Measurements from ENCODE around the gene FGF5.
"Not testable (repeated sequence)": the region's sequence is repeated elsewhere in the genome, so short reads cannot be mapped to it uniquely, and the experiment has no call there.

The FGF5 gene

GRCh38 chr4:80286451-80286850, 20.0 kb downstream of the FGF5 start:
- Histone ChIP-seq H3K27ac (no peak overlapping the region), H3K4me3 (no peak overlapping the region), H3K27me3 (no peaks in the 10 kb centered on the region), H3K4me2 (no peak overlapping the region), H4K20me1 (no peaks in the 10 kb centered on the region), H3K4me1 (no peaks in the 10 kb centered on the region), H3K36me3 (no peaks in the 10 kb centered on the region), H3K9ac (no peak overlapping the region), H3K9me3 (no peaks in the 10 kb centered on the region)
- TF ChIP-seq Cebpa-rat (IDR thresholded peaks at IDR 0.05) = no peak

- H3K4me3 ChIP-seq, H3K4me1 ChIP-seq, H3K27ac ChIP-seq, H3K9me3 ChIP-seq, H3K4me2 ChIP-seq, H3K36me3 ChIP-seq, H3K27me3 ChIP-seq, H4K20me1 ChIP-seq, H3K9ac ChIP-seq: not testable (repeated sequence)
Measured at GRCh38 chr4:80290665-80291064, 24.2 kb downstream of the FGF5 start.

DNA sequence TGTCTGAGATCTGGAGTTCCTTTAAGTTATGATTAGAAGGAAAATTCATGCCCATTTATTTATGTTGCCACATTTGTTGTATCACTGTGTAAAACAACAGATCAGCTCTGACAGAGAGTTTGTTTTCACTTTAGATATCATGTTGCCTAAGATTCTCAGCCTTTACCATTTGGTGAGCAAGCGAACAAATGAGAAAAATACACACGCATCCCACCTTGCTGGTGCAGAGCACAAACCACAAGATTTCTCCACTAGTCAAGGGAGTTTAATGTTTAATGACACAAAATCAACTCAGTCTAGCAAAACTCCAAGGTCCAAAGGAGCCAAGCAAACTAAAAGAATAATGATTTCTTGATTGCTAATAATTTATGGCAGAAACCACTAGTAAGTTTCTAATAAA, 27.7 kb downstream of the FGF5 start:
- H3K27ac ChIP-seq = no peak overlapping the region
- no peak overlapping the region for H3K4me2 ChIP-seq
- no peaks in the 10 kb centered on the region for H3K36me3 ChIP-seq
- no peak overlapping the region for H3K4me3 ChIP-seq
- H3K4me1 ChIP-seq = no peaks in the 10 kb centered on the region
- H3K27me3 ChIP-seq = no peaks in the 10 kb centered on the region
- no peak for TF ChIP-seq Cebpa-rat (IDR thresholded peaks at IDR 0.05)
- no peaks in the 10 kb centered on the region for H4K20me1 ChIP-seq
- no peaks in the 10 kb centered on the region for H3K9me3 ChIP-seq
- no peak overlapping the region for H3K9ac ChIP-seq

DNA sequence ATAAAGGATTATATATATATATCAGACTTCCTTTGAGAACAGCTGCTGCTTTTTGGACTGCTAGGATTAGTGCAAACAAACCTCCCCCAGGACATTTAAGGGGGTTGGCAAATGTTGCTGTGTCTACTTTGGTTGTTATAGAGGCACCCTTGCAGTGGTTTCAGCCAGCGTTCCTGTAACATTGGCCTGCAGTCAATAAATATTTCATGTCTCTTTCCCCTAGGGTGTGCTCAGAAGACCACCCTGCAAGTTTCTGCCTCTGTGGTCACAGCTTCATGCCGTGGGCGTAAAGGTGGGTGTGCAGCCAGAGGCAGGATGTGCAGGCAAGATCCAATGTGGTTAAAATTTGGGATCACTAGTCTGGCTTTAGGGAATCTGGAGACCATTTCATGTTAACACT, 28.9 kb downstream of the FGF5 start:
- TF ChIP-seq Cebpa-rat (IDR thresholded peaks at IDR 0.05) = no peak
- Histone ChIP-seq H3K9ac (no peak overlapping the region), H3K4me1 (no peaks in the 10 kb centered on the region), H3K4me3 (no peak overlapping the region), H3K27ac (no peak overlapping the region), H3K36me3 (no peaks in the 10 kb centered on the region), H3K27me3 (no peaks in the 10 kb centered on the region), H3K4me2 (no peak overlapping the region), H3K9me3 (no peaks in the 10 kb centered on the region), H4K20me1 (no peaks in the 10 kb centered on the region)

DNA sequence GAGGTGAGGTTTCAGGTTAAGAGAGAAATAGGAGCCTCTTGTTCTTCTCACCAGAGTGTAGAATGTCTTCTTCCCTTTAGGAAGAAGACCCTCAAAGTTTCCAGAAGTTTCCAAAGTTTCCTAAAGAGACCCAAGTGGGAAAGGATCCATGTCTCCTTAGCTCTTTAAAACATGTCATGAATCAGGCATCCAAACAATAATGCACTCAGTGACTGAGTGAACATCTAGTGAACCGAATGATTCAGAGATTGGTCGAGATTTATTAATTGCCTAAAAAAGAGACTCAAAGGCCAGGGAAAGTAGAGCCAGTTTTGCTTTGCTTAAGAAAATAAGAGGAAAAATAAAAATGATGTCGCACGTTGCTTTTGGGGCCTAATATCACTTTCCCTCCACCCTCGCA, 29.4 kb downstream of the FGF5 start:
- H3K4me3 ChIP-seq = no peak overlapping the region
- TF ChIP-seq Cebpa-rat (IDR thresholded peaks at IDR 0.05) = no peak

DNA sequence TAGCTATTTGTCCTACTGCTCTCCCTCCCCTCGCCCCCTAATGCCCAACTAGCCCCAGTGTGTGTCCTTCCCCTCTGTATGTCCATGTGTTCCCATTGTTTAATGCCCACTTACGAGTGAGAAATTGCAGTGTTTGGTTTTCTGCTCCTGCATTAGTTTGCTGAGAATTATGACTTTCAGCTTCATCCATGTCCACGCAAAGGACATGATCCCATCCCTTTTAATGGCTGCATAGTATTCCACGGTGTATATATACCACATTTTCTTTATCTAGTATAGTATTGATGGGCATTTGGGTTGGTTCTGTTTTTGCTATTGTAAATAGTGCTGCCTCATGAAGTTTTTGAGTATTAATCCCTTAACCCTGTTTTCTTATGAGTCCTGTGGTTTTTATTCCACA, 35.4 kb downstream of the FGF5 start:
- no peak overlapping the region for H3K27ac ChIP-seq
- no peak overlapping the region for H3K9ac ChIP-seq
- no peak overlapping the region for H3K4me3 ChIP-seq
- no peak overlapping the region for H3K4me2 ChIP-seq
- H3K4me1 ChIP-seq = no peaks in the 10 kb centered on the region
- no peaks in the 10 kb centered on the region for H4K20me1 ChIP-seq
- H3K27me3 ChIP-seq = no peaks in the 10 kb centered on the region
- H3K9me3 ChIP-seq = no peaks in the 10 kb centered on the region
- TF ChIP-seq Cebpa-rat (IDR thresholded peaks at IDR 0.05) = no peak
- no peaks in the 10 kb centered on the region for H3K36me3 ChIP-seq

More for the DNA sequence above, 29.4 kb downstream of the FGF5 start:
- no peaks in the 10 kb centered on the region for H3K9me3 ChIP-seq
- no peaks in the 10 kb centered on the region for H3K27me3 ChIP-seq
- H3K9ac ChIP-seq = no peak overlapping the region
- no peaks in the 10 kb centered on the region for H3K4me1 ChIP-seq
- no peaks in the 10 kb centered on the region for H3K36me3 ChIP-seq
- no peak overlapping the region for H3K4me2 ChIP-seq
- no peaks in the 10 kb centered on the region for H4K20me1 ChIP-seq
- no peak overlapping the region for H3K27ac ChIP-seq

GRCh38 chr4:80302616-80303223, 36.3 kb downstream of the FGF5 start:
- TF ChIP-seq Cebpa-rat (IDR thresholded peaks at IDR 0.05) = no peak
- no peaks in the 10 kb centered on the region for H4K20me1 ChIP-seq
- no peak overlapping the region for H3K4me3 ChIP-seq

DNA sequence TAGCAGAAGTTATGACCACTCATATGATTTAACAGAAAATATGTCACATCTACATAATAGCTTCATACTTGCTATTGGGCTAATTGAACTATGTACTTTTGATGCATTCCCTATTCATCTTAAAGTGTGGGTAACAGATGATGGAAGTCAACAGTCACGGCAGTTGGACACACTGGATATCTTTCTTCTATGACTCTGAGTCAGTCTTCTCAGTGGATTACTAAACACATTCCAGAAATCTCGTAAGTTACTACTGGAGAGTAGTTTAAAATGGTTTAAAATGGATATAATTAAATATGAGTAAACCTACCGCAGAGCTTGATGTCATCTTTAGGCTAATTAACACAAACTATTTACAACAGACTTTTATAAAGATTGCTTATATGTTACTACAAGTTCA, 39.0 kb downstream of the FGF5 start:
- H3K4me1 ChIP-seq = no peaks in the 10 kb centered on the region
- no peaks in the 10 kb centered on the region for H4K20me1 ChIP-seq
- no peak overlapping the region for H3K4me2 ChIP-seq
- no peaks in the 10 kb centered on the region for H3K27me3 ChIP-seq
- no peak overlapping the region for H3K27ac ChIP-seq
- no peak overlapping the region for H3K4me3 ChIP-seq
- no peak for TF ChIP-seq Cebpa-rat (IDR thresholded peaks at IDR 0.05)
- H3K36me3 ChIP-seq = no peaks in the 10 kb centered on the region
- H3K9me3 ChIP-seq = no peaks in the 10 kb centered on the region
- H3K9ac ChIP-seq = no peak overlapping the region

More at GRCh38 chr4:80302616-80303223, 36.3 kb downstream of the FGF5 start:
- H3K9ac ChIP-seq = no peak overlapping the region
- no peaks in the 10 kb centered on the region for H3K9me3 ChIP-seq
- no peak overlapping the region for H3K27ac ChIP-seq
- H3K27me3 ChIP-seq = no peaks in the 10 kb centered on the region
- H3K4me1 ChIP-seq = no peaks in the 10 kb centered on the region
- no peak overlapping the region for H3K4me2 ChIP-seq
- H3K36me3 ChIP-seq = no peaks in the 10 kb centered on the region

DNA sequence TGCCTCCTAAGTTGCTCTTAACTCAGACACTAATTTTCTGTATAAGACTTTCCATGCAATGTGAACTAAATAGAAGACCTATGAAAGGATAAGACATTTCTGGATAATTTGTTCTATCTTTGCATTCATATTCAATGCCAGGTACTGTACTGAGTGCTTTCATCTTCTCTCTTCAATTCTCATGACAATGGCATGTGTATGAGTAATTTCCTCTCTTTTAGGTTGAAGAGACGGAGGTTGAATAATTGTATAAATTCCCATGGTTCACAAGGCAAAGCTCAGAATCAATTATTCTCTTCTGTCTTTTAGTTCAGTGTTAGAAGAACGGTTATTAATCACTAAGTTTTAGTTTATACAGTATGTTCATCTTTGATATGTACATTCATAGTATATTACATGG, 39.8 kb downstream of the FGF5 start:
- Histone ChIP-seq H3K9me3 (no peaks in the 10 kb centered on the region), H3K4me1 (no peaks in the 10 kb centered on the region), H3K4me3 (no peak overlapping the region), H3K4me2 (no peak overlapping the region), H3K9ac (no peak overlapping the region), H4K20me1 (no peaks in the 10 kb centered on the region), H3K27me3 (no peaks in the 10 kb centered on the region), H3K36me3 (no peaks in the 10 kb centered on the region), H3K27ac (no peak overlapping the region)
- TF ChIP-seq Cebpa-rat (IDR thresholded peaks at IDR 0.05) = no peak

DNA sequence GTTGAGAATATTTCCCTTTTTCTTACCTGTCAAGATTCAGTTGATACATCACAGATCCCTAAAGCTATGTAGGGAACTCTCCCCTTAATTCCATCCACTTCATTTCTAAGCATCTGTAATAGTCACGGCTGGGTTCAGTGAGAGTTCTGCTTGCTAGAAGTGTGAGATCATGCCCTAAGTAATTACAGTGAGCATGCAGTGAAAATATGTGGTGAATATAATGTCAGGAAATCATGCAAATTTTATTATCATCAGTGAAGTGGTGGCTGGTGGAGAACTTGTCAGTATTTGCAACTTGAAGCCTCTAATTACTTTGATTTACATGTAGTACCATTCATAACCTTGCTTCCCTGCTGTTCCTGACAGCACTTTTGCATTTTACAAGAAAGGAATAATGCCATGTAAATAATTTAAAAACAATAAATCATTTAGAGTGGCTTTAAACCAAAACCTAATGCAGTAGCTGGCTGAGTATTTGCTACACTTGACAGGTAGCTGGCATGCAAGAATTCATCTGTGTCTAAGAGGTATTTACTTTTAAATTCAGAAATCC, 40.8 kb downstream of the FGF5 start:
- no peak overlapping the region for H3K4me2 ChIP-seq
- no peaks in the 10 kb centered on the region for H3K4me1 ChIP-seq

More for the DNA sequence above, 40.8 kb downstream of the FGF5 start:
- no peak overlapping the region for H3K4me3 ChIP-seq
- TF ChIP-seq Cebpa-rat (IDR thresholded peaks at IDR 0.05) = no peak
- no peaks in the 10 kb centered on the region for H3K36me3 ChIP-seq
- H3K27me3 ChIP-seq = no peaks in the 10 kb centered on the region
- no peak overlapping the region for H3K9ac ChIP-seq
- no peak overlapping the region for H3K27ac ChIP-seq
- no peaks in the 10 kb centered on the region for H3K9me3 ChIP-seq
- H4K20me1 ChIP-seq = no peaks in the 10 kb centered on the region

Measured in BLaER1 (cell line).